Activated CD8-positive, alpha-beta T cell treated with anti-CD3 and anti-CD28 coated beads, Interleukin-2, amount 10 ng/mL, durations not matched to agents 7 days and 5 days (primary cell): ENCODE measurements around the gene LUC7L. TPM values are rescaled to one million over a fixed set of nuclear protein-coding genes. Genes with fewer than 3 reads are reported as not detected.
"Not testable (repeated sequence)": the region's sequence is repeated elsewhere in the genome, so short reads cannot be mapped to it uniquely, and the experiment has no call there.

ENCODE experiments used
- ATAC-seq: fragments of 150-1000 bp; cut with Tn5 transposase; one replicate; pipeline ENCODE4 v1.10.0; 2021; ENCODE audit warnings: moderate library complexity
- CTCF ChIA-PET: fragments of 350-600 bp; sonication (Branson Sonifier 250); formaldehyde crosslinking; loops from one replicate; lab custom pipeline; 2021; ENCODE audit warnings: antibody characterized with exemption; lab: Charles Lee
- POLR2A ChIA-PET: fragments of 350-600 bp; sonication (Branson Sonifier 250); formaldehyde crosslinking; loops from one replicate; lab custom pipeline; 2021; ENCODE audit warnings: antibody characterized with exemption; lab: Charles Lee
- DNase-seq: peaks from one replicate; pipeline ENCODE4 v3.0.0-alpha.2; 2020
- H3K27ac Mint-ChIP-seq: one replicate; pipeline ENCODE4 v1.8.0; 2021; ENCODE audit warnings: mild to moderate bottlenecking, mixed read lengths
- H3K27me3 Mint-ChIP-seq: one replicate; pipeline ENCODE4 v1.8.0; 2021; ENCODE audit warnings: low read depth, mixed read lengths
- H3K36me3 Mint-ChIP-seq: one replicate; pipeline ENCODE4 v1.8.0; 2021; ENCODE audit warnings: low read depth, mixed read lengths
- H3K4me1 Mint-ChIP-seq: one replicate; pipeline ENCODE4 v1.8.0; 2021; ENCODE audit warnings: low read depth, mixed read lengths
- H3K4me3 Mint-ChIP-seq: one replicate; pipeline ENCODE4 v1.8.0; 2021; ENCODE audit warnings: mild to moderate bottlenecking, mixed read lengths
- H3K9me3 Mint-ChIP-seq: one replicate; pipeline ENCODE4 v1.8.0; 2022; ENCODE audit warnings: mixed read lengths; ENCODE audit not compliant: insufficient read depth
- total RNA-seq, 2 experiments: library from RNA; stranded (reverse); gene quantifications; one replicate each; pipeline ENCODE4 v1.2.3, GENCODE V29; 2021

LUC7L gene
- total RNA-seq, 2 experiments from 2014 or later: 56.1 to 58.4 TPM

DNA sequence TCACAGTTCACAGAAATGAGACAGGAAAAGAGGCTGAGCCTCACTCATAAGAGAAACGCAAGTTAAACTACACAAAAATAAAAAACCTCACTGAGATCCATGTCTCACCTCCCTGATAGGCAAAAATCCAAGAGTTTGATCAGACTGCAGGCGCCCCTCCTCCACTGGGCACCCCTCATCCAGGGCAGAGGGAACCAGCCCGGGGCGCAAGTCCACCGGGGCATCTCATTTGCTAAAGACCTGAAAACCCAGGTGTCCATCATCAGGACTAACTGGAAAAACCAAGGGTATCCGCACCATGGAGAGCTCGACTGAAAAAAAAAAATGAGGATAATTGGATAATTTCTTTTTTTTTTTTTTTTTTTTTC lies 74.2 kb downstream of the LUC7L start:
- CTCF ChIA-PET: no interaction called here
- Mint-ChIP-seq H3K4me1 (peaks cover 9% of the 10 kb centered on the region), H3K27me3 (peaks cover 37% of the 10 kb centered on the region), H3K9me3 (no peaks in the 10 kb centered on the region), H3K4me3 (peak overlapping the region; percentile 50), H3K27ac (no peak overlapping the region), H3K36me3 (no peaks in the 10 kb centered on the region)
- POLR2A ChIA-PET: no interaction called here
- ATAC-seq: no peak
- no peak for DNase-seq

DNA sequence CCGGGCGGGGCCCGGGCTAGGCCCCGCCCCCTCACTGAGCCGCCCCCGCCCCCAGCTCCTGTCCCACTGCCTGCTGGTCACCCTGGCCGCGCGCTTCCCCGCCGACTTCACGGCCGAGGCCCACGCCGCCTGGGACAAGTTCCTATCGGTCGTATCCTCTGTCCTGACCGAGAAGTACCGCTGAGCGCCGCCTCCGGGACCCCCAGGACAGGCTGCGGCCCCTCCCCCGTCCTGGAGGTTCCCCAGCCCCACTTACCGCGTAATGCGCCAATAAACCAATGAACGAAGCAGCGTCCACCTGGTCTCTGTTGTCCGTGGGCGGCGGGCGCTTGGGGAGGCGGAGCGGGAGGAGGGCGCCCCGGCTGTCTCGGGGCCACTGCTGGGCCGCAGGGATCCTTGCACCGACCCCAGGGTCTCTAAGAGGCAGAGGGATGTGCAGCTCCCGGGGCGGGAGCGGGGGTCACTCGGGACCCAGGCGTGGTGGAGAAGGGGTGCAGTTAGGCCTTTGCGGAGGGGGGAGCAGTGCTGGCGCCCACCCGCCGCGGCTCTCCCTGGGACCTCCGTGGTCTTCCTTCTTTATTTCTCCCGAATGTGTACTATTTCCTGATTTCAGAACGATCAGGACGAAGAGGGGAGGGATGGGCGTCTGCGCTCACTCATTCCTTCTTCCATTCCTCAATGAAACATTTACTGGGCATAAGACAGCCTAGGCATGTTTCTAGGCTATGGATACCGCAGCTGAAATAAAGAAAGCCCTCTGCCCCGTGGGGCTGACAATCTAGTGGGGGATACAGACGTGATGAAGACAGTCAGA lies 74.8 kb downstream of the LUC7L start:
- Mint-ChIP-seq H3K27ac (no peak overlapping the region), H3K4me3 (peak overlapping the region; percentile 50), H3K36me3 (no peaks in the 10 kb centered on the region), H3K9me3 (no peaks in the 10 kb centered on the region), H3K4me1 (peaks cover 9% of the 10 kb centered on the region), H3K27me3 (peaks cover 34% of the 10 kb centered on the region)
- DNase-seq (no peak), ATAC-seq (peak; percentile 47)
- ChIA-PET POLR2A (no interaction called here), CTCF (no interaction called here)

DNA sequence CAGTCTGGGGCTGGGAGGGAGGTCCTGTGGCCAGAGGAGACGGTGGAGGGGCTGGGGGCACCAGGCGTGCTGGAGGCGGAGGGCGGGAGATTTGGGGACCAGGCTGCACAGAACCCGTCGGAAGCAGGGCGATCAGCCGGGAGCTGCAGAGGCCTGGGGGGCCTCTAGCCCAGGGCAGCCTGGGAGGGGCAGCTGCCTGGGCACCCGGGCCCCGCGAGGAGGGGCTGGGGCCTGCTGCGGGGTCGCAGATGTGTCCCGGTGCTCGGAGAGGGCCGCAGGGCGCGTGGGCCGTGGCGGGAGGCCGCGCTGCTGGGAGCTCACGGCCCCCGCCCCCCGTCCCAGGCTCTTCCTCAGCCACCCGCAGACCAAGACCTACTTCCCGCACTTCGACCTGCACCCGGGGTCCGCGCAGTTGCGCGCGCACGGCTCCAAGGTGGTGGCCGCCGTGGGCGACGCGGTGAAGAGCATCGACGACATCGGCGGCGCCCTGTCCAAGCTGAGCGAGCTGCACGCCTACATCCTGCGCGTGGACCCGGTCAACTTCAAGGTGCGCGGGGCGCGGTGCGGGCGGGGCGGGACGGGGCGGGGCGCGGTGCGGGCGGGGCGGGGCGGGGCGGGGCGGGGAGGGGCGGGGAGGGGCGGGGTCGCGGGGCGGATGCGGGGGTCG lies 75.6 kb downstream of the LUC7L start:
- H3K27ac Mint-ChIP-seq, H3K4me3 Mint-ChIP-seq, DNase-seq, H3K9me3 Mint-ChIP-seq, H3K36me3 Mint-ChIP-seq, CTCF ChIA-PET, POLR2A ChIA-PET, H3K4me1 Mint-ChIP-seq: not testable (repeated sequence)
- peaks cover 30% of the 10 kb centered on the region for H3K27me3 Mint-ChIP-seq
- ATAC-seq: peak; percentile 80

GRCh38 chr16:153129-153521 lies 76.1 kb downstream of the LUC7L start:
- ATAC-seq, CTCF ChIA-PET, H3K4me3 Mint-ChIP-seq, DNase-seq, H3K4me1 Mint-ChIP-seq, H3K36me3 Mint-ChIP-seq, POLR2A ChIA-PET, H3K9me3 Mint-ChIP-seq: not testable (repeated sequence)
- Mint-ChIP-seq H3K27me3 (peaks cover 27% of the 10 kb centered on the region), H3K27ac (peak overlapping the region; percentile 52)

DNA sequence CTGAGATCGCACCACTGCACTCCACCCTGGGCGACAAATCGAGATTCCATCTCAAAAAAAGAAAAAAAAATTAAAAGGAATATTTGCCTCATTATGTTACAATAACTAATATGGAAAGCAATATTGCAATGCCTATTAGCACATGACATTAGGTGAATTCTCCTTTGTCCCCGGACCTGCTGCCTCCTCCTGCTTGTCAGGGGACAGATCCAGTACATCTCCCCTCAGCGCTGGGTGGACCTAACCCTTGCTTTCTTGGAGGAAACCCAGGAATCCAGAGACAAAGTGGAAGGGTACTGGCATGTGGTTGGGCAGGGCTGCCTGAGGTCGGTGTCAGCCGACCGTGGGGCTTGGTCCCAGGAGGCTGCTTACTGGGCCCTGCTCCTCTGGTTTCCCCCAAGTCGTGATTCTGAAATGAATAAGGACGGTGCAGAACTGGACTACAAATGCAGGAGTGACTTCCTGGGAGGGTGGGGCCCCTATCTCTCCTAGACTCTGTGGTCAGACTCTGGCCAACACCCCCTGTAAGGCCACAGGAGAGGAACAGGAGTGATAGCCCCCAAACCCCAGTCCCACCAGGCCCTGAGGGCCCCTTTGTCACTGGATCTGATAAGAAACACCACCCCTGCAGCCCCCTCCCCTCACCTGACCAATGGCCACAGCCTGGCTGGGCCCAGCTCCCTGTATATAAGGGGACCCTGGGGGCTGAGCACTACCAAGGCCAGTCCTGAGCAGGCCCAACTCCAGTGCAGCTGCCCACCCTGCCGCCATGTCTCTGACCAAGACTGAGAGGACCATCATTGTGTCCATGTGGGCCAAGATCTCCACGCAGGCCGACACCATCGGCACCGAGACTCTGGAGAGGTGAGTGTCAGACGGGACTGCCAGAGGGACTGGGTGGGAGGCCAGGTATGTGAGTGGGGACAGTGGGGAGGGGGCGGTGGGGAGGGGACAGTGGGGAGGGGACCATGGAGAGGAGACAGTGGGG lies 76.8 kb downstream of the LUC7L start, which contains the start of gene HBZ:
Gene HBZ (plus strand): TSS at position 504 of the 988 bp plus-strand sequence. CDS start 266 bp downstream, at position 770.
- peak within 1 kb of the TSS; percentile 52 for H3K27ac Mint-ChIP-seq
- H3K27me3 Mint-ChIP-seq: peaks cover 24% of the 10 kb centered on the region
- ChIA-PET CTCF (no interaction called here), POLR2A (no interaction called here)
- H3K9me3 Mint-ChIP-seq: no peaks in the 10 kb centered on the region
- no peak within 1 kb of the TSS for H3K4me3 Mint-ChIP-seq
- no peaks in the 10 kb centered on the region for H3K36me3 Mint-ChIP-seq
- no peak for DNase-seq
- no peak for ATAC-seq
- H3K4me1 Mint-ChIP-seq: peaks cover 9% of the 10 kb centered on the region

- H3K36me3 Mint-ChIP-seq: no peaks in the 10 kb centered on the region
- H3K4me3 Mint-ChIP-seq: no peak overlapping the region
- DNase-seq (no peak), ATAC-seq (no peak)
- peaks cover 4% of the 10 kb centered on the region for H3K27me3 Mint-ChIP-seq
- H3K9me3 Mint-ChIP-seq: no peaks in the 10 kb centered on the region
- peaks cover under 1% of the 10 kb centered on the region for H3K4me1 Mint-ChIP-seq
- H3K27ac Mint-ChIP-seq: no peak overlapping the region
- CTCF ChIA-PET: no interaction called here
- POLR2A ChIA-PET: no interaction called here
Measured at GRCh38 chr16:149024-149660, 80.1 kb downstream of the LUC7L start.

GRCh38 chr16:146646-147045 lies 82.6 kb downstream of the LUC7L start:
- H3K9me3 Mint-ChIP-seq: no peaks in the 10 kb centered on the region
- CTCF ChIA-PET: no interaction called here
- DNase-seq (no peak), ATAC-seq (no peak)
- POLR2A ChIA-PET: no interaction called here
- H3K27me3 Mint-ChIP-seq: peaks cover 5% of the 10 kb centered on the region
- no peaks in the 10 kb centered on the region for H3K4me1 Mint-ChIP-seq
- H3K36me3 Mint-ChIP-seq: no peaks in the 10 kb centered on the region
- no peak overlapping the region for H3K27ac Mint-ChIP-seq
- H3K4me3 Mint-ChIP-seq: no peak overlapping the region

- ATAC-seq: no peak
- Mint-ChIP-seq H3K9me3 (no peaks in the 10 kb centered on the region), H3K4me1 (no peaks in the 10 kb centered on the region), H3K27me3 (peaks cover 3% of the 10 kb centered on the region), H3K27ac (no peak overlapping the region), H3K4me3 (no peak overlapping the region), H3K36me3 (no peaks in the 10 kb centered on the region)
- CTCF ChIA-PET: no interaction called here
- no peak for DNase-seq
- POLR2A ChIA-PET: no interaction called here
Measured at GRCh38 chr16:144797-145252, 84.4 kb downstream of the LUC7L start.

DNA sequence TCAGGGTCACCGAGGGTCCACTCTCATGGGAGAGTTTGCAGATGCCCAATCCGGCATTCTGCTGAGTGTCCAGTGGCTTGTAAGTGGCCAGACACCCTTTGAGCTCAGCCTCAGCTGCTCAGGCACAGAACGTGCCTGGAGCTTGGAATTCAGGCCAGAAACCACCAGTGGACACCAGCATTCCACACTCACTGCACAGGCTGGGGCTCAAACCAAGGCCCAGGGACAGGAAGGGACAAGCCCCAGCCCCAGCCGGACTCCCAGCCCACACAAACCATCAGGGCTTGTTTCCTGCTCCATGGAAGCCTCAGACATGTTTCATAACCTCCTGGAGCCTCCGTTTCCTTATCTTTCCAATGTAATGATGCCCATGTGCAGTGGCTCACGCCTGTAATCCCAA lies 85.8 kb downstream of the LUC7L start:
- Mint-ChIP-seq H3K27me3 (peaks cover 3% of the 10 kb centered on the region), H3K4me3 (no peak overlapping the region), H3K27ac (no peak overlapping the region), H3K36me3 (no peaks in the 10 kb centered on the region), H3K4me1 (peaks cover 7% of the 10 kb centered on the region), H3K9me3 (no peaks in the 10 kb centered on the region)
- ChIA-PET CTCF (interaction anchor here (0.9 kb wide), 1 partner anchor 47 kb away, joined by 4 read pairs; no protein-coding TSS in a partner anchor), POLR2A (no interaction called here)
- ATAC-seq (no peak), DNase-seq (no peak)

- Mint-ChIP-seq H3K27me3 (peaks cover 3% of the 10 kb centered on the region), H3K9me3 (no peaks in the 10 kb centered on the region), H3K4me1 (peaks cover 7% of the 10 kb centered on the region), H3K36me3 (no peaks in the 10 kb centered on the region), H3K27ac (no peak overlapping the region), H3K4me3 (no peak overlapping the region)
- no peak for ATAC-seq
- DNase-seq: no peak
- ChIA-PET POLR2A (interaction anchor here (0.8 kb wide), 1 partner anchor 32 kb away, joined by 3 read pairs; no protein-coding TSS in a partner anchor), CTCF (interaction anchor here (0.9 kb wide), 1 partner anchor 46 kb away, joined by 4 read pairs; no protein-coding TSS in a partner anchor)
Measured at GRCh38 chr16:143047-143446, 86.2 kb downstream of the LUC7L start.

DNA sequence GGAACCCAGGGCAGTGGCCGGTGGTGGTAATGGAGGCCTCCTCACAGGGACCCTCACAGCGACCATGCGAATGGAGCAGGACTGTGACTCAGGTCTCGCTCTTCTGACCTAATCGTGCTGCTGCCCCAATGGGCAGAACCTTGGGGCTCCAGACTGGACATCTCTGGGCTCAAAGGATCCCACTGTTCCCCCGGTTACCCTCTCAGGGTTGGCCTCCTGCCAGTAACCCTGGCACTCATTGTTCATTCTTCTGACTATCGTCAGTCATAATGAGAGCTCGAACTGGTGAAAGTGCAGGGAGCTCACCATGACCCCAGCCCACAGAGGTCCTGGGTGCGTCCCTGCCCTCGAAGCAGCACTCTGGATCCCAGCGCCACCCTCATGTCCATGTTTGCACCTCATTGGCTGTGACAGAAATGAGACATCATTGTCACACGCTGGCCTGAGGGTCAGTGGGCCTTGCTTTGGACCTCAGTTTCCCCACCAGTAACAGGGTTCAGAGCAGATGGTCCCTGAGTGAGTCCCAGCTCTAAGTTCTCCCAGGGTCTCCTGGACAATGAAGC lies 86.8 kb downstream of the LUC7L start:
- ChIA-PET CTCF (interaction anchor here (0.9 kb wide), 1 partner anchor 46 kb away, joined by 4 read pairs; no protein-coding TSS in a partner anchor), POLR2A (interaction anchor here (0.8 kb wide), 1 partner anchor 33 kb away, joined by 3 read pairs; no protein-coding TSS in a partner anchor)
- Mint-ChIP-seq H3K9me3 (no peaks in the 10 kb centered on the region), H3K36me3 (peaks cover 2% of the 10 kb centered on the region), H3K4me3 (no peak overlapping the region), H3K27ac (no peak overlapping the region), H3K4me1 (peaks cover 7% of the 10 kb centered on the region), H3K27me3 (peaks cover 3% of the 10 kb centered on the region)
- DNase-seq (no peak), ATAC-seq (no peak)
